ENCODE results near the gene GSK3B.

- TF ChIP-seq ISL1 (CRISPR knock-in tag; IDR thresholded peaks at IDR 0.05) (no peak), ARNTL (CRISPR knock-in tag; IDR thresholded peaks at IDR 0.05; ENCODE audit: borderline replicate concordance, low read depth) (no peak), PPARA (CRISPR knock-in tag; IDR thresholded peaks at IDR 0.05; ENCODE audit: borderline replicate concordance) (no peak)
These were observed 245.1 kb downstream of the GSK3B start for GRCh38 chr3:119849126-119849525.
